ACHN (cell line): ENCODE results near the gene ZNF518B.

Experiments
- DNase-seq: peaks from one replicate; pipeline ENCODE4 v3.0.0-alpha.2; 2015
- in situ Hi-C: cut with HindIII; loops from 2 replicates; pipeline ENCODE4 v1.10.0; 2017; ENCODE audit warnings: low sequenced_read_pairs, low pct_ligation_motif_present, low pct_unique_long_range_greater_than_20kb

ZNF518B gene

DNA sequence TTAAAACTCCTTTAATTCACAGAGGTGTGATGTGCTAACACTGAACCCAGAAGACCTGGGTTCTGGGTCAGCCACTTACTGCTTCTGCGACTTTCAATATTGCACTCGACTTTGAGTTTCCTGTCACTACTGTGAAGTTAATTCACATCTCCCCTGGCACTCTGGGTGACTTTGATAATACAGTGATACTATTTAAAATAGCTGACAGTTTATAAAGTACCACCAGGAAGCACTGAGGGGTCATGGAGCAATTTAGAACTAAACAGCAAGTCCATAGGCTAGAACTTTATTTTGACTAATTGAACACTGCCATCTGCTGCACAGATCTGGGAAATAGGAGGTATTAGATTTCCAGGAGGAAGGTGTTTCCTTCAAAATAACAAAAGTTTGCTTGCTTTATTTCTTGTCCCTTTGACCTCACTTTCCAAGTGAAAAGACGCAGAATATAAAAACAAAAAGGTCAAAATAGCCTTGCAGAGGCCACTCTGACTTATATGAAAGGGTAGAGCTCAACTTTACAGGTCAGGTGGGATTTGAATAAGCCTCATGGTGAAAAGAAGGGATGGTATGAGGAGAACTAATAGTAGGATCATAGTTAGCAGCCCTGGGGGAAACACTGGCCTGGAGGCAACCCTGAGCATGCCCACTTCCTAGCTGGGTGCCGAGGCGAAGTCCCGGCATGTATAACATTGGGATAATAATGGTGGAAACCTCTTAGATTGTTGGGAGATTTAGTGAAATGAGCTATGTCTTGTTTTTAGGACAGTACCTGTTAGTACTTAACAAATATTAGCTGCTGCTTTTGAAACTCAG is 53.4 kb downstream of the ZNF518B start:
- DNase-seq: peak; percentile 18
- in situ Hi-C loops: no loop called here

DNA sequence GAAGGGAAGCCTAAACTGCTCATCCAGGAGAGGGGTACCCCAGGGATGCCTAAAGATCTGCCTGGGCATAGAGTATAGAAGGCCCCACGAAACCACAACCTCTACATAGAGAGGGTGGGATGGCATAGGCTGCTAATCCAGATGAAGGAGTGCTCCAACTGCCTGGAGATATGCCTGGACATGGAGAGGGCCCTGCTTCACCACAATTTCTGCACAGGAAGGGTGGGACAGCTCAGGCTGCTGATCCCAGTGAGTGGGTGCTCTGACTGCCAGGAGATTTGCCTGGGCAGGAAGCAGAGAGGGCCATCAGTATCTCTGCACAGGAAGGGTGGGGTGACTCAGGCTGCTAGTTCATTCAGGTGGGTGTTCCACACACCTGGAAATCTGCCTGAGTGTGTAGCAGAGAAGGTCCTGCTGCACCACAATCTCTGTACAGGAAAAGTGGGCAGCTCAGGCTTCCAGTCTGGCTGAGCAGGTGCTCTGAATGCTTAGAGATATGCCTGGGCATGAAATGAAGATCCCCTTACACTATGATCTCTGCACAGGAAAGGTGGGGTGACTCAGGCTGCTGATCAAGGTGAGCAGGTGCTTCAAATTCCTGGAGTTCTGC is 61.1 kb downstream of the ZNF518B start:
- in situ Hi-C loops: no loop called here
- DNase-seq: no peak
